DMS153 treated with DMSO at 0.1 percent for 48 hours (cell line): ENCODE measurements around the gene CEP72.
"Not testable (repeated sequence)": the region's sequence is repeated elsewhere in the genome, so short reads cannot be mapped to it uniquely, and the experiment has no call there.

Source experiments
- DNase-seq: peaks from one replicate; lab custom pipeline; 2025; ENCODE audit not compliant: unreplicated experiment; lab: John Stamatoyannopoulos, UW

The CEP72 gene

GRCh38 chr5:696753-697702, 84.9 kb downstream of the CEP72 start:
- not testable (repeated sequence) for DNase-seq
